Muscle layer of duodenum (tissue), 2 donors: ENCODE data around the gene RHAG.
"Not testable (repeated sequence)": the region's sequence is repeated elsewhere in the genome, so short reads cannot be mapped to it uniquely, and the experiment has no call there.

Source experiments
- H3K27ac ChIP-seq: one replicate; pipeline ENCODE4 v1.7.0; 2013; ENCODE audit warnings: mild to moderate bottlenecking, low read length
- H3K27me3 ChIP-seq: one replicate; pipeline ENCODE4 v1.7.0; 2013; ENCODE audit warnings: low read depth, mild to moderate bottlenecking, control low read depth, low read length
- H3K36me3 ChIP-seq, 2 donors: one replicate each; pipeline ENCODE4 v1.7.0; 2013; ENCODE audit warnings: low read length in 2 of 2, control low read depth in 1 of 2, mild to moderate bottlenecking in 1 of 2; ENCODE audit not compliant: insufficient read depth in 2 of 2, control insufficient read depth in 1 of 2
- H3K4me1 ChIP-seq, 2 donors: one replicate each; pipeline ENCODE4 v1.7.0; 2013; ENCODE audit warnings: low read length in 2 of 2, mild to moderate bottlenecking in 2 of 2, control low read depth in 1 of 2, moderate library complexity in 1 of 2; ENCODE audit not compliant: insufficient read depth in 2 of 2, control insufficient read depth in 1 of 2
- H3K4me3 ChIP-seq, 2 donors: one replicate each; pipeline ENCODE4 v1.7.0; 2013; ENCODE audit warnings: low read length in 2 of 2, low read depth in 1 of 2, mild to moderate bottlenecking in 1 of 2
- H3K9me3 ChIP-seq, 2 donors: one replicate each; pipeline ENCODE4 v1.7.0; 2013; ENCODE audit warnings: low read length in 2 of 2, control low read depth in 1 of 2, mild to moderate bottlenecking in 1 of 2; ENCODE audit not compliant: control insufficient read depth in 1 of 2
- donor health status: healthy.

RHAG gene

GRCh38 chr6:49636713-49637349 lies at the start of gene RHAG:
Gene RHAG (minus strand): TSS chr6:49636839. CDS start chr6:49636812, 27 bp downstream.
- Histone ChIP-seq H3K36me3 (no peaks in the 10 kb centered on the region), H3K9me3 (no peaks in the 10 kb centered on the region), H3K27me3 (no peaks in the 10 kb centered on the region), H3K27ac (no peak within 1 kb of the TSS), H3K4me3 (no peak within 1 kb of the TSS), H3K4me1 (no peaks in the 10 kb centered on the region)

GRCh38 chr6:49676671-49677281 lies 40.1 kb upstream of the RHAG start:
- Histone ChIP-seq H3K27ac (no peak overlapping the region), H3K4me3 (no peak overlapping the region), H3K27me3 (no peaks in the 10 kb centered on the region), H3K36me3 (no peaks in the 10 kb centered on the region), H3K9me3 (no peaks in the 10 kb centered on the region), H3K4me1 (no peaks in the 10 kb centered on the region)

- H3K27me3 ChIP-seq: no peaks in the 10 kb centered on the region
- no peak overlapping the region for H3K27ac ChIP-seq
- H3K4me1 ChIP-seq: no peaks in the 10 kb centered on the region
- H3K9me3 ChIP-seq: no peaks in the 10 kb centered on the region
- H3K36me3 ChIP-seq: no peaks in the 10 kb centered on the region
- no peak overlapping the region for H3K4me3 ChIP-seq
Measured at GRCh38 chr6:49675816-49676215, 39.2 kb upstream of the RHAG start.

GRCh38 chr6:49668083-49668511 lies 31.5 kb upstream of the RHAG start:
- Histone ChIP-seq H3K27me3 (no peaks in the 10 kb centered on the region), H3K36me3 (no peaks in the 10 kb centered on the region), H3K9me3 (no peaks in the 10 kb centered on the region), H3K27ac (no peak overlapping the region), H3K4me1 (no peaks in the 10 kb centered on the region), H3K4me3 (no peak overlapping the region)

GRCh38 chr6:49666930-49667757 lies 30.5 kb upstream of the RHAG start:
- Histone ChIP-seq H3K27ac (no peak overlapping the region), H3K27me3 (no peaks in the 10 kb centered on the region), H3K9me3 (no peaks in the 10 kb centered on the region), H3K4me1 (no peaks in the 10 kb centered on the region), H3K4me3 (no peak overlapping the region), H3K36me3 (no peaks in the 10 kb centered on the region)

- H3K27ac ChIP-seq: no peak overlapping the region
- H3K4me3 ChIP-seq: no peak overlapping the region
- no peaks in the 10 kb centered on the region for H3K36me3 ChIP-seq
- H3K4me1 ChIP-seq: no peaks in the 10 kb centered on the region
- no peaks in the 10 kb centered on the region for H3K27me3 ChIP-seq
- H3K9me3 ChIP-seq: no peaks in the 10 kb centered on the region
Measured at GRCh38 chr6:49666480-49666879, 29.8 kb upstream of the RHAG start.

- no peaks in the 10 kb centered on the region for H3K4me1 ChIP-seq
- H3K27me3 ChIP-seq: no peaks in the 10 kb centered on the region
- no peak overlapping the region for H3K27ac ChIP-seq
- H3K9me3 ChIP-seq: no peaks in the 10 kb centered on the region
- H3K4me3 ChIP-seq: no peak overlapping the region
- H3K36me3 ChIP-seq: no peaks in the 10 kb centered on the region
Measured at GRCh38 chr6:49664817-49665216, 28.2 kb upstream of the RHAG start.

GRCh38 chr6:49664054-49664453 lies 27.4 kb upstream of the RHAG start:
- not testable (repeated sequence) for H3K4me1 ChIP-seq, H3K4me3 ChIP-seq, H3K27me3 ChIP-seq, H3K9me3 ChIP-seq, H3K36me3 ChIP-seq, H3K27ac ChIP-seq

- Histone ChIP-seq H3K4me1 (no peaks in the 10 kb centered on the region), H3K27me3 (no peaks in the 10 kb centered on the region), H3K36me3 (no peaks in the 10 kb centered on the region), H3K27ac (no peak overlapping the region), H3K9me3 (no peaks in the 10 kb centered on the region), H3K4me3 (no peak overlapping the region)
Measured at GRCh38 chr6:49662892-49663261, 26.2 kb upstream of the RHAG start.

GRCh38 chr6:49662231-49662891 lies 25.7 kb upstream of the RHAG start:
- H3K4me3 ChIP-seq: no peak overlapping the region

GRCh38 chr6:49653942-49654341 lies 17.3 kb upstream of the RHAG start:
- no peak overlapping the region for H3K4me3 ChIP-seq
- H3K27ac ChIP-seq: no peak overlapping the region
- no peaks in the 10 kb centered on the region for H3K4me1 ChIP-seq
- H3K27me3 ChIP-seq: no peaks in the 10 kb centered on the region
- no peaks in the 10 kb centered on the region for H3K9me3 ChIP-seq
- H3K36me3 ChIP-seq: no peaks in the 10 kb centered on the region

More at GRCh38 chr6:49662231-49662891, 25.7 kb upstream of the RHAG start:
- Histone ChIP-seq H3K36me3 (no peaks in the 10 kb centered on the region), H3K27ac (no peak overlapping the region), H3K9me3 (no peaks in the 10 kb centered on the region), H3K27me3 (no peaks in the 10 kb centered on the region), H3K4me1 (no peaks in the 10 kb centered on the region)
